Neural progenitor cell (in vitro differentiated cells): ENCODE results near the gene PRKCE.

Experiments used
- CTCF ChIP-seq: fragments of 200-600 bp; sonication (generic); IDR thresholded peaks from 2 replicates; pipeline ENCODE4 v1.5.1; 2017; ENCODE audit warnings: antibody characterized with exemption, mild to moderate bottlenecking
- EZH2phosphoT487 ChIP-seq: fragments of 200-600 bp; sonication (generic); IDR thresholded peaks from 2 replicates; pipeline ENCODE4 v1.6.1; 2017; ENCODE audit warnings: antibody characterized with exemption

DNA sequence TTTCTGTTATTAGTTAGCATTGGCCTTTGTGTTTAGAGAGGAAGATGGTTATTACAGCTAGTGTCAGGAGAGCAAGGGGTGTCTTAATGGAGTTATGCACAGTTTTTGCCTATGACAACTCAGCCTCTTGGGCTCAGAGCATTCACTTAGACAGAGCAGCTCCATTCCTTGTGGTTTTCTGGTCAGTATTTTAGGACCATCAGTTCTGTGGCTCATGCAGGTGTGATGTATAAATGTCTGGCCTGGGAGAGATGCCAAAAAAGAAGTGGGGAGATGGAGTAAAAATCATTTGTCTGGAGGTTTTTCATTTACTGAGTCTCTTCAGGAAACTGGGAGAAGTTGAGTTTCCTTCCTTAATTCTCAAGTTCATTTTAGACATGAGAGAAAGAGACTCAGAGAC is 79.7 kb downstream of the PRKCE start:
- TF ChIP-seq CTCF (no peak), EZH2phosphoT487 (no peak)
